ENCODE results near the gene GRXCR2.

GRXCR2 gene

DNA sequence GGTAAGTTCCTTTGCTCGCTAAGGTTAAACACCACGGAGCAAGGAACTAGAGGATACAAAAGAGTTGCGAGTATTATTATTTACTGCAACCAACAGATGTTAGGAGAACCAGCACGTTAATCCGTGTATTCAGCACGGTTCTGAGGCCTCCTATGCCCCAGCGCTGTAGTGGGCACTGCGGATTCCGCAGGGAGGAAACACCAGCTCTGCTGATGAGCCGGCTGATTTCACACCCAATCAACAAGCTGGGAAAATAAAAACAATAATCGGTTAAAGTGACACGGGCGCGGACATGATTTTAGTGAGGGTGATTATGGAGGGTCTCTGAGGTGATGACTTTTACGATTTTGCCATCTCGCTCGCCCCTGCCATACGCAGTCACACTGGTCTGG lies 37.0 kb downstream of the GRXCR2 start:
- peak overlapping the region; percentile 62 to 64 for H3K4me3 ChIP-seq

DNA sequence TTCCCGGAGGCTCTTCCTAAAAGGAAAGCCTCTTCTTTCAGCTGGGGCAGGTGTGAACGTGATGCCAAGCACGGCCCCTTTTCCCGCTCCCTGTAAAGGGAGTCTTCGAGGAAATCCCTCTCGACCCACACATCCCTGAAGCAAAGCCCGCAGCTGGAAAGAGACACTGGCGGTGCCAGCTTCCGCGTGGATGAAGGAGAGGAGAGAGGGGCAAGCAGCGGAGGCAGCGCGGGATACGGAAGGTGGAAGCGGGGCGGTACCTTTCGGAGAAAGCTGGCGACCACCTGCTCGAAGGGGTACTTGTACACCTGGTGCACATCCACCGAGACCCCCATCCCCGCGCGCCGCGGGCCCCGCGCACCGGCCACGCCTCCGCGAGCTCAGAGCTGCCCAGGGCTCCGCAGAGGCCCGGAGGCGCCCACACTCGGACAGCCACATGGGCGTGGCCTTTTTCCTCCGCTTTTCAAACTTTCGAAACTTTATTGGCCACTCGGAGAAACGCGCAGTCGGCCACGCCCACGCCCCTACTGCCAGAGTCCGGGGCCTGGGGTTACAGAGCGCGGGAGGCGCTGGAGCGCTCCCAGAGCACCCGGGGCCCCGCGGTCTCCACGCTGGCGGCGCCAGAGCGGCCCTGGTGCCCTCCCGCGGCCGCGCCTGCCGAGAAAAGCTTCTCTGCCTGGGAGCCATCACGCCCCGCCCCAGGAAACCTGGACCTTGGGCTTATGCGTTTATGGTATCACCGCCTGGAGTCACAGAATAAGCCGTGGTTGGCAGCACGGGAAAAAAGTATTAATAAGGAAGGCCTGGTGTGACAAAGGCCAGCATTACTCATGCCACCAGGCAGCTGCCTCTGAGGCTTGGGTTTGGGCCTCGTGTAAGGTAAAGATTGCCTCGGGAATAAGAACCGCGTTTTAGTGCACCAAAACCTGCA lies 37.6 kb downstream of the GRXCR2 start, which contains the start of gene PRELID2:
Gene PRELID2 (minus strand): TSS at position 426 of the 931 bp plus-strand sequence. CDS start 91 bp downstream, at position 335.
- peak; percentile 86 to 93 for DNase-seq
- intact Hi-C loops (cut with DNase I; ENCODE audit: low total_unique reads) = no loop called here
- TF ChIP-seq, protein P1, sequence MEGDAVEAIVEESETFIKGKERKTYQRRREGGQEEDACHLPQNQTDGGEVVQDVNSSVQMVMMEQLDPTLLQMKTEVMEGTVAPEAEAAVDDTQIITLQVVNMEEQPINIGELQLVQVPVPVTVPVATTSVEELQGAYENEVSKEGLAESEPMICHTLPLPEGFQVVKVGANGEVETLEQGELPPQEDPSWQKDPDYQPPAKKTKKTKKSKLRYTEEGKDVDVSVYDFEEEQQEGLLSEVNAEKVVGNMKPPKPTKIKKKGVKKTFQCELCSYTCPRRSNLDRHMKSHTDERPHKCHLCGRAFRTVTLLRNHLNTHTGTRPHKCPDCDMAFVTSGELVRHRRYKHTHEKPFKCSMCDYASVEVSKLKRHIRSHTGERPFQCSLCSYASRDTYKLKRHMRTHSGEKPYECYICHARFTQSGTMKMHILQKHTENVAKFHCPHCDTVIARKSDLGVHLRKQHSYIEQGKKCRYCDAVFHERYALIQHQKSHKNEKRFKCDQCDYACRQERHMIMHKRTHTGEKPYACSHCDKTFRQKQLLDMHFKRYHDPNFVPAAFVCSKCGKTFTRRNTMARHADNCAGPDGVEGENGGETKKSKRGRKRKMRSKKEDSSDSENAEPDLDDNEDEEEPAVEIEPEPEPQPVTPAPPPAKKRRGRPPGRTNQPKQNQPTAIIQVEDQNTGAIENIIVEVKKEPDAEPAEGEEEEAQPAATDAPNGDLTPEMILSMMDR (IDR thresholded peaks at IDR 0.05) = peak in 1 of 2 experiments; percentile 5
- no peaks in the 10 kb centered on the region for H3K36me3 ChIP-seq
- H3K27ac ChIP-seq = peak within 1 kb of the TSS; percentile 84 to 86
- H3K9me3 ChIP-seq = no peaks in the 10 kb centered on the region
- peak within 1 kb of the TSS; percentile 62 to 64 for H3K4me3 ChIP-seq
- peaks cover 5 to 47% (median 23%) of the 10 kb centered on the region in 4 donors for H3K4me1 ChIP-seq
- H3K27me3 ChIP-seq = no peaks in the 10 kb centered on the region

More for the DNA sequence above, 37.0 kb downstream of the GRXCR2 start:
- Histone ChIP-seq H3K27me3 (no peaks in the 10 kb centered on the region), H3K9me3 (no peaks in the 10 kb centered on the region), H3K36me3 (no peaks in the 10 kb centered on the region), H3K27ac (peak overlapping the region; percentile 84 to 86), H3K4me1 (peaks cover 2 to 40% (median 20%) of the 10 kb centered on the region in 4 donors)
- DNase-seq = no peak
- intact Hi-C loops (cut with DNase I; ENCODE audit: low total_unique reads) = no loop called here
- TF ChIP-seq, protein P1 (IDR thresholded peaks at IDR 0.05) = no peak

DNA sequence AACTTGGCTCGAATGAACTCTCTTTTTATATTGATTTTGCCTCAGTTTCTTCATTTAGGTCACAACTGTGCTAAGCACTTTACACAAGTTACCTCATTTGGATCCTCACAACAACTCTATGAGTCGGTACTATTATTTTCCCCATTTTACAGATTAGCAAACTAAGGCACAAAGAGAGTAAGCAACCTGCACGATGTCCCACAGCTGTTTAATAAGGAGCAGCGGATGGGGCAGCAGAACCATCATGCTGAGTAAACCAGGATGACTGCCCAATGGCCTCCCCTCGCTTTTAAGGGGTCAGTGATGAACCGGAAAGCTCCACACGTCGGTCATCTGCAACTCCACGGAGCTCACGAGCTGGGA lies 38.3 kb downstream of the GRXCR2 start:
- peak overlapping the region; percentile 84 to 86 for H3K27ac ChIP-seq
- H3K4me1 ChIP-seq = peaks cover 5 to 54% (median 28%) of the 10 kb centered on the region in 4 donors
- no peaks in the 10 kb centered on the region for H3K36me3 ChIP-seq
- no peak for DNase-seq
- intact Hi-C loops (cut with DNase I; ENCODE audit: low total_unique reads) = no loop called here
- TF ChIP-seq, protein P1 (IDR thresholded peaks at IDR 0.05) = no peak
- H3K27me3 ChIP-seq = no peaks in the 10 kb centered on the region
- no peaks in the 10 kb centered on the region for H3K9me3 ChIP-seq
- peak overlapping the region; percentile 62 to 64 for H3K4me3 ChIP-seq

DNA sequence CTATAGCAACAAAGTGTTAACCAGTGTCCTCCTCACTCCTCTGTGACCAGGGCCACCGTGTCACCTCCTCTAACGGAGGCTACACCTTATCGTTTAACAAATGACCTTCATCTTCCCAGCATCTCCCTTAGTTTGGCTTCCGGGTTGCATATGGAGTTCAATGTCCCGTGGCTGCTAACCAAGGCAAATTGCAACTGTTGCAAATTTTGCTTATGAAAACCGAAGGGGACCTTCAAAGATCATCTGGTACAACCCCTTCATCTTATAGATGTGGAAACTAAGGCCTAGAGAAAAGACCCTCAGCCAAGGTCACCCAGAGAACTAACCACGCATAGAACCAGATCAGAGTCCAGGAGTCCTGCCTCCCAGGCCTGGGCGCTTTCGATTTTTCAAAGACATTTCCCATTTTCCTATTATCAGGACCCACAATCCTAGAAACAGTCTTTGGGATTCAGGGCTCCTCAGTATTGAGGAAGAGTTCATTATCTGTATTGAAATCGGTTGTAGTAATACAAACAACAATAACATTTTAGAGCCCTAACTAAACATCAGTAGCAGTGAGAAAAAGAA lies 39.1 kb downstream of the GRXCR2 start:
- intact Hi-C loops (cut with DNase I; ENCODE audit: low total_unique reads) = no loop called here
- Histone ChIP-seq H3K9me3 (no peaks in the 10 kb centered on the region), H3K27me3 (no peaks in the 10 kb centered on the region), H3K27ac (peak overlapping the region in 1 of 2 donors; percentile 86), H3K36me3 (no peaks in the 10 kb centered on the region), H3K4me1 (peaks cover 5 to 57% (median 31%) of the 10 kb centered on the region in 4 donors), H3K4me3 (peak overlapping the region in 1 of 2 donors; percentile 62)
- TF ChIP-seq, protein P1 (IDR thresholded peaks at IDR 0.05) = no peak
- no peak for DNase-seq

DNA sequence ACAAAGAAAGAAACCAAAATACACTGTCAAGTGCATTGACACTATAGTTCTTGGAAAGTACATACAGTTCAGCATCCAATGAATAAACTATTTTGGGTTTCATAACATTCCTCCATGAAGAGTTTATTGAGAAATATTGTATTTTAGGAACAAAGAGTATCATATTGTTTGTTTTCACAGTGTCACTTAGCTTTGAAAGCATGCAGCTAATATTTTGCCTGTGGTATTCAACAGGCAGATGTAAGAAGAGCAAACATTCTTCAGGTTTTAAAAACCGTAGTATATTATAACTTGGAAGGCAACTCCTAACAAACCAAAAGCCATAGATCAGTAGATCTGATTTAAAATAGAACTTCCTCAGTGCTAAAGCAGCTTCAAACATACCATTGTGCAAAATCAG lies 42.2 kb downstream of the GRXCR2 start:
- Histone ChIP-seq H3K27me3 (no peaks in the 10 kb centered on the region), H3K36me3 (no peaks in the 10 kb centered on the region), H3K9me3 (no peaks in the 10 kb centered on the region), H3K4me1 (peaks cover 5 to 50% (median 28%) of the 10 kb centered on the region in 4 donors), H3K4me3 (no peak overlapping the region), H3K27ac (peak overlapping the region; percentile 3 to 57)
- intact Hi-C loops (cut with DNase I; ENCODE audit: low total_unique reads) = no loop called here
- TF ChIP-seq, protein P1 (IDR thresholded peaks at IDR 0.05) = no peak
- no peak for DNase-seq

Measured in tibial artery (tissue), 4 donors.